ENCODE measurements around the gene RYR1. TPM values are rescaled to one million over a fixed set of nuclear protein-coding genes. Genes with fewer than 3 reads are reported as not detected.
"Not testable (repeated sequence)": the region's sequence is repeated elsewhere in the genome, so short reads cannot be mapped to it uniquely, and the experiment has no call there.

RYR1 gene
- total RNA-seq, 1 donor from 2014 or later: 0.65 TPM

DNA sequence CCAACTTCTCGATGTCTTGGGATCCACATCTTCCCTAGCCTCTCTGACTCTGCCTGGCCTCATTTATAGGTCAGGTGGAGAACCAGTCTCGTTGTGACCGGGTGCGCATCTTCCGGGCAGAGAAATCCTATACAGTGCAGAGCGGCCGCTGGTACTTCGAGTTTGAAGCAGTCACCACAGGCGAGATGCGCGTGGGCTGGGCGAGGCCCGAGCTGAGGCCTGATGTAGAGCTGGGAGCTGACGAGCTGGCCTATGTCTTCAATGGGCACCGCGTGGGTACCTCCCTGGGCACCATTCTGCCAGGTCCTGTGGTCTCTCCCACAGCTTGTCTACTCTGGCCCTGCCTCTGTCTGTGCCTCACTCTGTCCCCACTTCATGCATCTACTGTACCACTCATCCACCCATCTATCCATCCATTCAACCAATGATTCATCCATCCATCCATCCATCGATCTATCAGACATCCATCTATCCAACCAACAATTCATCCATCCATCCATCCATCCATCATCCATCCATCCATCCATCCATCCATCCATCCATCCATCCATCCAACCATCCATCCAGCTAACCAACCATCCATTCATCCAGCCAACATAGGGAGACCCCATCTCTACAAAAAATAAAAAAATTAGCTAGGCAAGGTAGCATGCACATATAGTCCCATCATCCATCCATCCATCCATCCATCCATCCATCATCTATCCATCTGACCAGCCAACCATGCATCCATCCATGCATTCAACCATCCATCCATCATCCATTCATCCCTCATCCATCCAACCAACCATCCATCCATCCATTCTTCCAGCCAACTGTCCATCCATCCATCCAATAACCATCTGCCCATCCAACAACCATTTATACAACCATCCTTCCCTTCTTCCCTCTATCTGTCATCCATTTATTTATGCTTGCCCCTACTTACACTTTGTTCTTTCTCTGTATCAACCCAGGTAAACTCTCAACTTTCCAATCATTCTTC, 34.3 kb downstream of the RYR1 start:
- TF ChIP-seq, protein P1, sequence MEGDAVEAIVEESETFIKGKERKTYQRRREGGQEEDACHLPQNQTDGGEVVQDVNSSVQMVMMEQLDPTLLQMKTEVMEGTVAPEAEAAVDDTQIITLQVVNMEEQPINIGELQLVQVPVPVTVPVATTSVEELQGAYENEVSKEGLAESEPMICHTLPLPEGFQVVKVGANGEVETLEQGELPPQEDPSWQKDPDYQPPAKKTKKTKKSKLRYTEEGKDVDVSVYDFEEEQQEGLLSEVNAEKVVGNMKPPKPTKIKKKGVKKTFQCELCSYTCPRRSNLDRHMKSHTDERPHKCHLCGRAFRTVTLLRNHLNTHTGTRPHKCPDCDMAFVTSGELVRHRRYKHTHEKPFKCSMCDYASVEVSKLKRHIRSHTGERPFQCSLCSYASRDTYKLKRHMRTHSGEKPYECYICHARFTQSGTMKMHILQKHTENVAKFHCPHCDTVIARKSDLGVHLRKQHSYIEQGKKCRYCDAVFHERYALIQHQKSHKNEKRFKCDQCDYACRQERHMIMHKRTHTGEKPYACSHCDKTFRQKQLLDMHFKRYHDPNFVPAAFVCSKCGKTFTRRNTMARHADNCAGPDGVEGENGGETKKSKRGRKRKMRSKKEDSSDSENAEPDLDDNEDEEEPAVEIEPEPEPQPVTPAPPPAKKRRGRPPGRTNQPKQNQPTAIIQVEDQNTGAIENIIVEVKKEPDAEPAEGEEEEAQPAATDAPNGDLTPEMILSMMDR (IDR thresholded peaks at IDR 0.05; ENCODE audit: unreplicated experiment): no peak
- no peaks in the 10 kb centered on the region for H3K4me1 Mint-ChIP-seq (ENCODE audit: low read depth)

DNA sequence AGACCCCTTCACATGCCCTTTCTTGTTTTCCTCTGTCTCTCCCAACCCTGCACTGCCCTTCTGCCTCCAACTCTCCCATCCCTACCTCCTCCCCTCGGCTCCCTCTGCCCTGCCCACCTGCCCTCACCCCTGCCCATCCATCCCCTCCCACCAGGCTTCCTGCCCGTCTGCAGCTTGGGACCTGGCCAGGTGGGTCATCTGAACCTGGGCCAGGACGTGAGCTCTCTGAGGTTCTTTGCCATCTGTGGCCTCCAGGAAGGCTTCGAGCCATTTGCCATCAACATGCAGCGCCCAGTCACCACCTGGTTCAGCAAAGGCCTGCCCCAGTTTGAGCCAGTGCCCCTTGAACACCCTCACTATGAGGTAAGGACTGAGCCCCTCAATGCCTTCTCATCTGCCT, 35.7 kb downstream of the RYR1 start:
- TF ChIP-seq, protein P1 (IDR thresholded peaks at IDR 0.05; ENCODE audit: unreplicated experiment): no peak
- H3K36me3 Mint-ChIP-seq (ENCODE audit: insufficient read depth): no peaks in the 10 kb centered on the region
- no peaks in the 10 kb centered on the region for H3K4me1 Mint-ChIP-seq (ENCODE audit: low read depth)
- H3K27ac Mint-ChIP-seq: no peak overlapping the region
- no peaks in the 10 kb centered on the region for H3K9me3 Mint-ChIP-seq (ENCODE audit: low read depth)
- H3K4me3 Mint-ChIP-seq (ENCODE audit: low read depth): no peak overlapping the region
- peaks cover 13% of the 10 kb centered on the region for H3K27me3 Mint-ChIP-seq
- DNase-seq (ENCODE audit: low spot score, unreplicated experiment): no peak

More for the DNA sequence above, 34.3 kb downstream of the RYR1 start:
- no peak for DNase-seq (ENCODE audit: low spot score, unreplicated experiment)
- Mint-ChIP-seq H3K27ac (no peak overlapping the region), H3K4me3 (ENCODE audit: low read depth) (no peak overlapping the region), H3K9me3 (ENCODE audit: low read depth) (no peaks in the 10 kb centered on the region), H3K36me3 (ENCODE audit: insufficient read depth) (no peaks in the 10 kb centered on the region), H3K27me3 (peaks cover 13% of the 10 kb centered on the region)

DNA sequence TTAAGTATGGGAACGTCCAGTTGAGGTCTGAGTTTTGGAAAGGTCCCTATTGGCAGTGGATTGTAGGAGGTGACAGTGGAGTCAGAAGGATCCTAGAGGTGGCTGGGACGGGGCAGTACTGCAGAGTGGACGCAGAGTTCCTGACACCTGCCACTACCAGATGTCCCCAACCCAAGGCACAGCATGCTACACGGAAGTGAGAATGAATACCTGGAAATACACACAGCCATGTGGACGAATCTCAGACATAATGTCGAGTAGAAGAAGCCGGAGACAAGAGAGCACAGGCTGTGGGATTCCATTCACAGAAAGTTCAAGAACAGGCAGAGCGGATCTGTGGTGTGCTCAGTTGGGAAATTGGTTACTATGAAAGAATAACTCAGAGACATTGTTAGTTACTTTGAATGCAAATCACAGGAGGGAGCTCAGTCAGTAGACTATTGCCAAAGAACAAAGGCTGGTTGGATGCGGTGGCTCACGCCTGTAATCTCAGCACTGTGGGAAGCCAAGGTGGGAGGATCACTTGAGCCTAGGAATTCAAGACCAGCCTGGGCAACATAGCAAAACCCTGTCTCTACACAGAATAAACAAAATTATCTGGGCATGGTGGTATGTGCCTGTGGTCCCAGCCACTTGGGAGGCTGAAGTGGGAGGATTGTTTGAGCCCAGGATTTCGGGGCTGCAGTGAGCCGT, 37.4 kb downstream of the RYR1 start:
- Mint-ChIP-seq H3K9me3 (ENCODE audit: low read depth) (no peaks in the 10 kb centered on the region), H3K27ac (no peak overlapping the region), H3K4me1 (ENCODE audit: low read depth) (no peaks in the 10 kb centered on the region)

DNA sequence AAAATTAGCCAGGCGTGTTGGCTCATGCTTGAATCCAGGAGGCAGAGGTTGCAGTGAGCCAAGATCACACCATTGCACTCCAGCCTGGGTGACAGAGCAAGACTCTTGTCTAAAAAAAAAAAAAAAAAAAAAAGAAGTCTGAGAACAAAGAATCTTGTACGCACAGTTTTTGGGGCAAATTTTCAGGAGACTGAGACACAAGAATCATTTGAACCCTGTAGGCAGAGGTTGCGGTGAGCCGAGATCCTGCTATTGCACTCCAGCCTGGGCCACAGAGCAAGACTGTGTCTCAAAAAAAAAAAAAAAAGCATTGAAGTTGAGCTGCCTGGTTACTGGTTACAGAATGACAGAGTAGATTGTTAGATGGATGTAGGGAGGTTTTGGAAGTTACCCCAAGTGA, 39.2 kb downstream of the RYR1 start:
- not testable (repeated sequence) for H3K36me3 Mint-ChIP-seq (ENCODE audit: insufficient read depth); H3K4me1 Mint-ChIP-seq (ENCODE audit: low read depth); H3K27me3 Mint-ChIP-seq; DNase-seq (ENCODE audit: low spot score, unreplicated experiment); H3K9me3 Mint-ChIP-seq (ENCODE audit: low read depth); H3K27ac Mint-ChIP-seq; H3K4me3 Mint-ChIP-seq (ENCODE audit: low read depth)

More for the DNA sequence above, 37.4 kb downstream of the RYR1 start:
- TF ChIP-seq, protein P1 (IDR thresholded peaks at IDR 0.05; ENCODE audit: unreplicated experiment): no peak
- H3K36me3 Mint-ChIP-seq (ENCODE audit: insufficient read depth): no peaks in the 10 kb centered on the region
- peaks cover 8% of the 10 kb centered on the region for H3K27me3 Mint-ChIP-seq
- no peak for DNase-seq (ENCODE audit: low spot score, unreplicated experiment)
- H3K4me3 Mint-ChIP-seq (ENCODE audit: low read depth): no peak overlapping the region

DNA sequence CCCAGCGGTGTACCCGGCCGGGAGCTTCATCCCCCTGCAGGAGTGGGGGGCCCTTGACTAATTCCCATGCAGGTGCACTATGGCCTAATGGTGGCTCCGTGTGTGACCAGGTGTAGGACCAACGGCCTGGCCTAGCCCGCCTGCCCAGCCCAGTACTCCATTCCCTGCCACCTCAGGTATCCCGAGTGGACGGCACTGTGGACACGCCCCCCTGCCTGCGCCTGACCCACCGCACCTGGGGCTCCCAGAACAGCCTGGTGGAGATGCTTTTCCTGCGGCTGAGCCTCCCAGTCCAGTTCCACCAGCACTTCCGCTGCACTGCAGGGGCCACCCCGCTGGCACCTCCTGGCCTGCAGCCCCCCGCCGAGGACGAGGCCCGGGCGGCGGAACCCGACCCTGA, 39.7 kb downstream of the RYR1 start:
- Mint-ChIP-seq H3K9me3 (ENCODE audit: low read depth) (no peaks in the 10 kb centered on the region), H3K27me3 (peaks cover 11% of the 10 kb centered on the region), H3K36me3 (ENCODE audit: insufficient read depth) (no peaks in the 10 kb centered on the region), H3K4me1 (ENCODE audit: low read depth) (no peaks in the 10 kb centered on the region), H3K27ac (no peak overlapping the region), H3K4me3 (ENCODE audit: low read depth) (no peak overlapping the region)
- TF ChIP-seq, protein P1 (IDR thresholded peaks at IDR 0.05; ENCODE audit: unreplicated experiment): no peak
- no peak for DNase-seq (ENCODE audit: low spot score, unreplicated experiment)

Data from progenitor cell of endocrine pancreas (in vitro differentiated cells).